ENCODE measurements around the gene CDK5RAP2.
A peak's percentile ranks its signal among the peaks of the same experiment; 100 is the strongest.

CDK5RAP2 gene

DNA sequence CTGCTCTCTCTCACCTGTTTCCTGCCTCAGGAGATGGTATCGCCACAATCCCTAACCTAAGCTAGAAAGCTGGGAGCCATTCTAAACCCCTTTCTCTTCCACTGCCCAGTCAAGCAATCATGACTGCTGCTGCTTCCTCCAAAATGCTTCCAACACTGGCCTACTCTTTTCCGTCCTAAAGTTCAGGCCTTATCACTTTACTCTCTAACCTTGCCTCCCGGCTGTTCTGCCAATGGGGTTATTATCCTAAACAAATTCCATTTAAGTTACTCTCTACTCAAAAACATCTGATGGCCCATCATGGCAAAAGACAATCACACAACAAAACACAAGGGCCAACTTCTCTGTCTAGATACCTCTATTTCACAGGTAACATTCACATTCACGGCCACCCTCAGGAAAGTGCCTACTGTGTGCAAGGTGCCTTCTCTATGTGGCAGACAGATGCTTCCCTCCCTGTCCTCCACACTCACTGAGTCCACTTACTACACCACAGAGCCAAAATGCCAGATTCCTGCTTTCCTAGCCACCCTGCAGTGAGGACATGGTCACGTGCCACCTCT is 168.0 kb downstream of the CDK5RAP2 start:
- H2BK12ac ChIP-seq (ENCODE audit: low read length) = peak overlapping the region; percentile 92
- peak overlapping the region; percentile 85 for H2BK5ac ChIP-seq (ENCODE audit: low read depth, low read length, poor library complexity)
- peak overlapping the region; percentile 81 for H3K14ac ChIP-seq (ENCODE audit: low read length)
- peaks cover 29 to 35% of the 10 kb centered on the region in 2 experiments for H3K4me1 ChIP-seq (ENCODE audit: control insufficient read depth in 1 of 2, insufficient read depth in 2 of 2, low read length in 2 of 2)
- peak overlapping the region; percentile 60 for H2BK120ac ChIP-seq (ENCODE audit: insufficient read depth, low read length, poor library complexity)
- peak overlapping the region; percentile 96 for H2AK5ac ChIP-seq (ENCODE audit: low read length)
- H3K4me2 ChIP-seq (ENCODE audit: low read length) = no peak overlapping the region
- H4K91ac ChIP-seq (ENCODE audit: low read depth, low read length) = peak overlapping the region; percentile 70
- H3K79me1 ChIP-seq (ENCODE audit: low read length) = peaks cover 14% of the 10 kb centered on the region
- H3K9ac ChIP-seq (ENCODE audit: low read length) = no peak overlapping the region
- H3K18ac ChIP-seq (ENCODE audit: low read length) = peak overlapping the region; percentile 92
- H3K36me3 ChIP-seq (ENCODE audit: control insufficient read depth in 1 of 2, insufficient read depth in 2 of 2, low read length in 2 of 2) = peaks cover 15 to 23% of the 10 kb centered on the region in 2 experiments
- peak overlapping the region; percentile 28 for H3K4ac ChIP-seq (ENCODE audit: low read depth, low read length)
- H3K23ac ChIP-seq (ENCODE audit: low read length) = no peak overlapping the region
- H3K27ac ChIP-seq (ENCODE audit: low read depth, low read length) = peak overlapping the region; percentile 79
- no peak overlapping the region for H4K12ac ChIP-seq (ENCODE audit: low read depth, low read length)
- no peaks in the 10 kb centered on the region for H3K9me3 ChIP-seq (ENCODE audit: insufficient read depth, low read depth, low read length)
- no peak overlapping the region for H3K4me3 ChIP-seq (ENCODE audit: low read depth, low read length)
- no peaks in the 10 kb centered on the region for H3K79me2 ChIP-seq (ENCODE audit: control insufficient read depth, insufficient read depth, low read length, poor library complexity)
- no peak overlapping the region for H2AFZ ChIP-seq (ENCODE audit: insufficient read depth, low read length, poor library complexity)
- H4K8ac ChIP-seq (ENCODE audit: low read depth, low read length) = peak overlapping the region; percentile 84
- no CpG with 5 or more reads among the region's 5 CpGs for WGBS (ENCODE audit: extremely low coverage, insufficient coverage, insufficient read length)
- no peaks in the 10 kb centered on the region for H3K27me3 ChIP-seq (ENCODE audit: insufficient read depth, low read length)
- peak; percentile 32 to 66 for DNase-seq

DNA sequence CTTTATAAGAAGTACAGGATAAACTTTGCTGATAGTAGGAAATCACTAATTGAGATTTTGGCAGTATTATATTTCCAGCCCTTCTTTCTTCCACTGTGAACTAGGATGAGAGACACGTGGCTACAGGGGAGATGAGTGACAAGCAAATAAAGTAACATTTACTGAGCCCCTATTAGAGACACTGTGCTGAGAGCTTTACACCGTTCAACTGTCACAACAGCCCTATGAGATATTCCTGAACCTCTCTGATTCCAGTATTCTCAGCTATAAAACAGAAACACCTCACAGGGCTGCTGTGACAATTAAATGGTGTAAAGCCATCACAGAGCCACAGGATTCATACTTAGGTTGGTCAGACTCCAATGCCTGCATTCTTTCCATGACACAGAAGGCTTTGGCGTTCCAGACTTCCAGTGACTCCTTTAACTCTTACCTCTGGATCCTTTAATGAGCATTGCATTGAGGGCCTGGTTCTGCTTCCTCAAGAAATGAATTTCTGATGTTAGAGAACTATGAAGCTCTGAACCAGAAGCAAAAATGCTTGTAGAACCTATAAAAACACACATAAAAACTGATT is 169.0 kb downstream of the CDK5RAP2 start:
- DNase-seq = peak in 1 of 2 donors; percentile 56
- no peaks in the 10 kb centered on the region for H3K9me3 ChIP-seq (ENCODE audit: insufficient read depth, low read depth, low read length)
- no peak overlapping the region for H4K91ac ChIP-seq (ENCODE audit: low read depth, low read length)
- H3K4me1 ChIP-seq (ENCODE audit: control insufficient read depth in 1 of 2, insufficient read depth in 2 of 2, low read length in 2 of 2) = peaks cover 29 to 35% of the 10 kb centered on the region in 2 experiments
- no peaks in the 10 kb centered on the region for H3K27me3 ChIP-seq (ENCODE audit: insufficient read depth, low read length)
- H3K79me2 ChIP-seq (ENCODE audit: control insufficient read depth, insufficient read depth, low read length, poor library complexity) = no peaks in the 10 kb centered on the region
- H3K4me3 ChIP-seq (ENCODE audit: low read depth, low read length) = no peak overlapping the region
- no peak overlapping the region for H2AFZ ChIP-seq (ENCODE audit: insufficient read depth, low read length, poor library complexity)
- no peak overlapping the region for H2AK5ac ChIP-seq (ENCODE audit: low read length)
- no peak overlapping the region for H3K4ac ChIP-seq (ENCODE audit: low read depth, low read length)
- no peak overlapping the region for H3K14ac ChIP-seq (ENCODE audit: low read length)
- no peak overlapping the region for H4K8ac ChIP-seq (ENCODE audit: low read depth, low read length)
- no peak overlapping the region for H3K18ac ChIP-seq (ENCODE audit: low read length)
- WGBS (ENCODE audit: extremely low coverage, insufficient coverage, insufficient read length) = no CpG with 5 or more reads among the region's 3 CpGs
- no peak overlapping the region for H3K23ac ChIP-seq (ENCODE audit: low read length)
- H4K12ac ChIP-seq (ENCODE audit: low read depth, low read length) = no peak overlapping the region
- no peak overlapping the region for H2BK5ac ChIP-seq (ENCODE audit: low read depth, low read length, poor library complexity)
- peaks cover 20 to 31% of the 10 kb centered on the region in 2 experiments for H3K36me3 ChIP-seq (ENCODE audit: control insufficient read depth in 1 of 2, insufficient read depth in 2 of 2, low read length in 2 of 2)
- H3K27ac ChIP-seq (ENCODE audit: low read depth, low read length) = no peak overlapping the region
- no peak overlapping the region for H3K9ac ChIP-seq (ENCODE audit: low read length)
- no peak overlapping the region for H2BK120ac ChIP-seq (ENCODE audit: insufficient read depth, low read length, poor library complexity)
- H3K79me1 ChIP-seq (ENCODE audit: low read length) = peaks cover 14% of the 10 kb centered on the region
- no peak overlapping the region for H3K4me2 ChIP-seq (ENCODE audit: low read length)
- H2BK12ac ChIP-seq (ENCODE audit: low read length) = no peak overlapping the region

DNA sequence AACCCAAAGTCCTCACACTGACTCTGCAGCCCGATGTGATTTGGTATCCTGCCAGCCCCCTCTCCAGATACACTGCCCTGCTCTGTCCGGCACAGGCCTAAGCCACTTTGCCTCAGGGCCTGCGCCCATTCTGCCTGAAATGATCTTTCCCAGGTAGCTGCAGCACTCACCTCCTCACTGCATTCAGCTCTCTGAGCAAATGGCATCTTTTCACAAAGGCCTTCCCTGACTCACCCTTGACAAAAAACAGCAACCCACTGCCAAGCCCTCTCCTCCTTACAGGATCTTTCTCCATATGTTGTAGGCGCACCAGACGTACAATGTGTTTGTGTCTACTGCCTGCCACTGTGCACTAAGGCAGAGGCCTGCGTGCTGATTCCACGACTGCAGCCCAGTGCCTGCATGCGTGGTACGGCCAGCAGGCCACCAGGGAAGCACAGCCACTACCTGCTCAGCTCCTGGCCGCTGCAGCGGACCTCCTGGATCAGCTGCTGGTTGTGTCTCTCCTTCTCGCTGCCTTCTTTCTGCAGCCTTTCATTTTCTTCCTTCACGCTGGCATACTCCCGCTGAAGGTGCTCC is 171.2 kb downstream of the CDK5RAP2 start:
- Histone ChIP-seq H3K9me3 (ENCODE audit: insufficient read depth, low read depth, low read length) (no peaks in the 10 kb centered on the region), H3K14ac (ENCODE audit: low read length) (no peak overlapping the region), H3K4me2 (ENCODE audit: low read length) (no peak overlapping the region), H3K4me1 (ENCODE audit: control insufficient read depth in 1 of 2, insufficient read depth in 2 of 2, low read length in 2 of 2) (peaks cover 29 to 36% of the 10 kb centered on the region in 2 experiments), H4K8ac (ENCODE audit: low read depth, low read length) (no peak overlapping the region), H3K4me3 (ENCODE audit: low read depth, low read length) (no peak overlapping the region), H3K4ac (ENCODE audit: low read depth, low read length) (no peak overlapping the region), H3K27ac (ENCODE audit: low read depth, low read length) (peak overlapping the region; percentile 77), H3K36me3 (ENCODE audit: control insufficient read depth in 1 of 2, insufficient read depth in 2 of 2, low read length in 2 of 2) (peaks cover 20 to 34% of the 10 kb centered on the region in 2 experiments), H3K27me3 (ENCODE audit: insufficient read depth, low read length) (no peaks in the 10 kb centered on the region), H3K23ac (ENCODE audit: low read length) (no peak overlapping the region), H2BK120ac (ENCODE audit: insufficient read depth, low read length, poor library complexity) (no peak overlapping the region), H3K9ac (ENCODE audit: low read length) (no peak overlapping the region), H2BK5ac (ENCODE audit: low read depth, low read length, poor library complexity) (peak overlapping the region; percentile 15), H4K91ac (ENCODE audit: low read depth, low read length) (peak overlapping the region; percentile 15), H3K18ac (ENCODE audit: low read length) (no peak overlapping the region), H2AFZ (ENCODE audit: insufficient read depth, low read length, poor library complexity) (no peak overlapping the region), H4K12ac (ENCODE audit: low read depth, low read length) (no peak overlapping the region), H3K79me2 (ENCODE audit: control insufficient read depth, insufficient read depth, low read length, poor library complexity) (no peaks in the 10 kb centered on the region), H3K79me1 (ENCODE audit: low read length) (peaks cover 14% of the 10 kb centered on the region), H2AK5ac (ENCODE audit: low read length) (no peak overlapping the region), H2BK12ac (ENCODE audit: low read length) (no peak overlapping the region)
- no peak for DNase-seq
- no CpG with 5 or more reads among the region's 14 CpGs for WGBS (ENCODE audit: extremely low coverage, insufficient coverage, insufficient read length)

DNA sequence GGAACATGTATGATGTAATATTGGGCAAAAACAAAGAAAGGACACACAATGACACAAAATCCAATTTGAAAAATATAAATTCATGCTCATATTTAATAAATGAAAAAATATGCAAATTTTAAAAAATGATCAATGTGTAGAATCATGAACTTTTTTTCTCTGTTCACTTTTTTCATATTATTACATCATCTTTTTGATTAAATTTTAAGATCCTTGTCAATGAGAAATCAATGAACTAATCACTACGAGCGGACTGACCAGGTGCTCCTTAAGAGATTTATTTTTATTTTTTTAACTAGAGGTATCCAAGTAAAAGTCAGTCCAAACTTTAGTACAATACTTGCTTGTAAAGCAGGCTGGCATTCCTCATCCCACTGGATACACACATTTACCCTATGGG is 174.1 kb downstream of the CDK5RAP2 start:
- H3K9me3 ChIP-seq (ENCODE audit: insufficient read depth, low read depth, low read length) = peaks cover 1% of the 10 kb centered on the region
- H3K4me2 ChIP-seq (ENCODE audit: low read length) = no peak overlapping the region
- H3K27me3 ChIP-seq (ENCODE audit: insufficient read depth, low read length) = no peaks in the 10 kb centered on the region
- no peak overlapping the region for H2AFZ ChIP-seq (ENCODE audit: insufficient read depth, low read length, poor library complexity)
- H4K91ac ChIP-seq (ENCODE audit: low read depth, low read length) = no peak overlapping the region
- H3K36me3 ChIP-seq (ENCODE audit: control insufficient read depth in 1 of 2, insufficient read depth in 2 of 2, low read length in 2 of 2) = peaks cover 27 to 41% of the 10 kb centered on the region in 2 experiments
- H3K9ac ChIP-seq (ENCODE audit: low read length) = no peak overlapping the region
- no peak overlapping the region for H3K14ac ChIP-seq (ENCODE audit: low read length)
- H3K23ac ChIP-seq (ENCODE audit: low read length) = no peak overlapping the region
- H2BK12ac ChIP-seq (ENCODE audit: low read length) = no peak overlapping the region
- H3K4me1 ChIP-seq (ENCODE audit: control insufficient read depth in 1 of 2, insufficient read depth in 2 of 2, low read length in 2 of 2) = peaks cover 25 to 31% of the 10 kb centered on the region in 2 experiments
- WGBS (ENCODE audit: extremely low coverage, insufficient coverage, insufficient read length) = no CpG with 5 or more reads among the region's 2 CpGs
- H3K4ac ChIP-seq (ENCODE audit: low read depth, low read length) = no peak overlapping the region
- H2AK5ac ChIP-seq (ENCODE audit: low read length) = no peak overlapping the region
- no peaks in the 10 kb centered on the region for H3K79me2 ChIP-seq (ENCODE audit: control insufficient read depth, insufficient read depth, low read length, poor library complexity)
- no peak overlapping the region for H3K18ac ChIP-seq (ENCODE audit: low read length)
- no peak overlapping the region for H2BK120ac ChIP-seq (ENCODE audit: insufficient read depth, low read length, poor library complexity)
- H2BK5ac ChIP-seq (ENCODE audit: low read depth, low read length, poor library complexity) = no peak overlapping the region
- peaks cover 5% of the 10 kb centered on the region for H3K79me1 ChIP-seq (ENCODE audit: low read length)
- no peak overlapping the region for H3K4me3 ChIP-seq (ENCODE audit: low read depth, low read length)
- H4K8ac ChIP-seq (ENCODE audit: low read depth, low read length) = no peak overlapping the region
- H4K12ac ChIP-seq (ENCODE audit: low read depth, low read length) = no peak overlapping the region
- no peak for DNase-seq
- no peak overlapping the region for H3K27ac ChIP-seq (ENCODE audit: low read depth, low read length)
